ENCODE measurements around the gene TUFT1. TPM values are rescaled to one million over a fixed set of nuclear protein-coding genes. Genes with fewer than 3 reads are reported as not detected.

The TUFT1 gene
- total RNA-seq, 1 donor from 2014 or later = 16.0 TPM

GRCh38 chr1:151577173-151577572 lies 37.1 kb downstream of the TUFT1 start:
- intact Hi-C loops (cut with DNase I) = no loop called here
- peaks cover 8% of the 10 kb centered on the region for H3K4me1 ChIP-seq

GRCh38 chr1:151578941-151579340 lies 38.8 kb downstream of the TUFT1 start:
- no peak for DNase-seq (ENCODE audit: extremely low spot score in 2 of 2)
- Histone ChIP-seq H3K4me3 (no peak overlapping the region), H3K27ac (no peak overlapping the region), H3K4me1 (peaks cover 19% of the 10 kb centered on the region), H3K36me3 (no peaks in the 10 kb centered on the region), H3K9me3 (no peaks in the 10 kb centered on the region), H3K27me3 (no peaks in the 10 kb centered on the region)
- intact Hi-C loops (cut with DNase I) = no loop called here
- TF ChIP-seq CTCF (IDR thresholded peaks at IDR 0.05) = no peak
- TF ChIP-seq POLR2A (IDR thresholded peaks at IDR 0.05) = no peak
- TF ChIP-seq POLR2AphosphoS5 (IDR thresholded peaks at IDR 0.05; ENCODE audit: insufficient read depth in 1 of 2, low read depth in 1 of 2) = no peak

More at GRCh38 chr1:151577173-151577572, 37.1 kb downstream of the TUFT1 start:
- H3K36me3 ChIP-seq = no peaks in the 10 kb centered on the region
- no peaks in the 10 kb centered on the region for H3K27me3 ChIP-seq
- H3K4me3 ChIP-seq = no peak overlapping the region
- DNase-seq (ENCODE audit: extremely low spot score in 2 of 2) = no peak
- no peaks in the 10 kb centered on the region for H3K9me3 ChIP-seq
- no peak overlapping the region for H3K27ac ChIP-seq
- TF ChIP-seq CTCF (IDR thresholded peaks at IDR 0.05) (no peak), POLR2A (IDR thresholded peaks at IDR 0.05) (no peak), POLR2AphosphoS5 (IDR thresholded peaks at IDR 0.05; ENCODE audit: insufficient read depth in 1 of 2, low read depth in 1 of 2) (no peak)

GRCh38 chr1:151579436-151580225 lies 39.5 kb downstream of the TUFT1 start:
- Histone ChIP-seq H3K9me3 (no peaks in the 10 kb centered on the region), H3K36me3 (no peaks in the 10 kb centered on the region), H3K4me1 (peaks cover 19% of the 10 kb centered on the region), H3K4me3 (no peak overlapping the region), H3K27ac (no peak overlapping the region), H3K27me3 (no peaks in the 10 kb centered on the region)
- TF ChIP-seq POLR2AphosphoS5 (IDR thresholded peaks at IDR 0.05; ENCODE audit: insufficient read depth in 1 of 2, low read depth in 1 of 2) = no peak
- no peak for DNase-seq (ENCODE audit: extremely low spot score in 2 of 2)
- intact Hi-C loops (cut with DNase I) = no loop called here

GRCh38 chr1:151581451-151581850 lies 41.3 kb downstream of the TUFT1 start:
- no peak for TF ChIP-seq POLR2AphosphoS5 (IDR thresholded peaks at IDR 0.05; ENCODE audit: insufficient read depth in 1 of 2, low read depth in 1 of 2)
- no peak for TF ChIP-seq CTCF (IDR thresholded peaks at IDR 0.05)
- no peak for TF ChIP-seq POLR2A (IDR thresholded peaks at IDR 0.05)
- no peak overlapping the region for H3K4me3 ChIP-seq
- H3K9me3 ChIP-seq = no peaks in the 10 kb centered on the region
- no peaks in the 10 kb centered on the region for H3K36me3 ChIP-seq
- no peak overlapping the region for H3K27ac ChIP-seq
- no peak for DNase-seq (ENCODE audit: extremely low spot score in 2 of 2)
- intact Hi-C loops (cut with DNase I) = no loop called here
- no peaks in the 10 kb centered on the region for H3K27me3 ChIP-seq
- peaks cover 31% of the 10 kb centered on the region for H3K4me1 ChIP-seq

GRCh38 chr1:151581921-151582320 lies 41.8 kb downstream of the TUFT1 start:
- Histone ChIP-seq H3K4me3 (no peak overlapping the region), H3K27me3 (no peaks in the 10 kb centered on the region), H3K27ac (no peak overlapping the region), H3K36me3 (no peaks in the 10 kb centered on the region), H3K9me3 (no peaks in the 10 kb centered on the region), H3K4me1 (peaks cover 33% of the 10 kb centered on the region)
- intact Hi-C loops (cut with DNase I) = no loop called here
- TF ChIP-seq CTCF (IDR thresholded peaks at IDR 0.05) = no peak
- no peak for TF ChIP-seq POLR2AphosphoS5 (IDR thresholded peaks at IDR 0.05; ENCODE audit: insufficient read depth in 1 of 2, low read depth in 1 of 2)
- no peak for TF ChIP-seq POLR2A (IDR thresholded peaks at IDR 0.05)
- no peak for DNase-seq (ENCODE audit: extremely low spot score in 2 of 2)

Measured in vagina (tissue), 2 donors.